Bronchial epithelial cell (primary cell): ENCODE data around the gene CWC27. TPM values are rescaled to one million over a fixed set of nuclear protein-coding genes. Genes with fewer than 3 reads are reported as not detected.

Experiments used
- DNase-seq: peaks from one replicate; pipeline ENCODE4 v3.0.0-alpha.2; 2010; ENCODE audit warnings: low read depth
- FAIRE-seq: peaks from 2 replicates; lab custom pipeline; 2011; peaks lifted over from hg19 to GRCh38; lab: Jason Lieb, UNC
- H3K27me3 ChIP-seq: 2 replicates; pipeline ENCODE4 v1.5.1; 2011; ENCODE audit warnings: low read length; ENCODE audit not compliant: control insufficient read depth, insufficient read depth
- H3K36me3 ChIP-seq: 2 replicates; pipeline ENCODE4 v1.5.1; 2011; ENCODE audit warnings: low read length; ENCODE audit not compliant: control insufficient read depth, insufficient read depth
- H3K4me3 ChIP-seq: 2 replicates; pipeline ENCODE4 v1.5.1; 2011; ENCODE audit warnings: mild to moderate bottlenecking, low read depth, low read length, control low read depth
- total RNA-seq: library from RNA; depleted of rRNA; stranded (reverse); fragments of >200 nt; gene quantifications from 2 replicates; pipeline ENCODE4 v1.2.1, GENCODE V29; 2014
- TF ChIP-seq, protein P1 (sequence below): IDR thresholded peaks from 2 replicates; pipeline ENCODE4 v1.5.1; 2011; ENCODE audit warnings: mild to moderate bottlenecking, moderate library complexity, low read length, control low read depth, inconsistent platforms; ENCODE audit not compliant: insufficient read depth, severe bottlenecking

CWC27 gene
- total RNA-seq, 1 donor from 2014 or later: 24.7 TPM

DNA sequence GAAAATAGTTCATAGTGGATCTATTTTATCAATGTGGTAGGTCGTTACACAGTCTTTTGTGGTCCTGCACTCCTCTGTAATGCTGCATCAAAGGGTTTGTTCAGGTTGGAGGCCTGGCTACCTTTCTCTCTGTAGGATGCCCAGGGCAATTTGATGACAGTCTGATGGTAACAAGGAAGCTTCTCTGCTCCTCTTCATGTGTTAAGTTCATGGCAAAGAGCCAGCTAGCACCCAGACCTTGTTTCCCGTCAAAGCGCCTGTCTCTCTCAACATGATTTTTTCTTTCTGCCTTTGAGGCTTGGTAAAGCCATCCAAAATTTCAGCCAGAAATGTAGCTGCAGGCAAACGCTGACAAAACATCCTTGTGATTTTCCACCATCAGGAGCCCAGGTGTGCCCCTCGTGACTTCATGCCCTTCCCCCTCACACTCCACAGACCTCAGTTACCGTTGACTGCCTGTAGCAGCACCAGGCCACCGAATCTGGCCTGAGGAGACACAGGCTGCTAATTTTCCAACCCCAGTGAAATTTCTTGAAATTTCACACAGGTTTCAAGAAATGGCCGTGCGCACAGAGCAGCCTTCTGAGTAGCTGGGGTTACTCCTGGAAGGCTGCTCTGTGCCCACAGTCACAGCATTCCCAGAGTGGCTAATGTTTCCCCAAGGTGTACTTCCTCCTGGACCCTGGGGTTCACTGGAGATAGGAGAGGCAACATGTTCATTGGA, 292.7 kb downstream of the CWC27 start:
- Histone ChIP-seq H3K4me3 (no peak overlapping the region), H3K36me3 (no peaks in the 10 kb centered on the region), H3K27me3 (no peaks in the 10 kb centered on the region)
- TF ChIP-seq, protein P1, sequence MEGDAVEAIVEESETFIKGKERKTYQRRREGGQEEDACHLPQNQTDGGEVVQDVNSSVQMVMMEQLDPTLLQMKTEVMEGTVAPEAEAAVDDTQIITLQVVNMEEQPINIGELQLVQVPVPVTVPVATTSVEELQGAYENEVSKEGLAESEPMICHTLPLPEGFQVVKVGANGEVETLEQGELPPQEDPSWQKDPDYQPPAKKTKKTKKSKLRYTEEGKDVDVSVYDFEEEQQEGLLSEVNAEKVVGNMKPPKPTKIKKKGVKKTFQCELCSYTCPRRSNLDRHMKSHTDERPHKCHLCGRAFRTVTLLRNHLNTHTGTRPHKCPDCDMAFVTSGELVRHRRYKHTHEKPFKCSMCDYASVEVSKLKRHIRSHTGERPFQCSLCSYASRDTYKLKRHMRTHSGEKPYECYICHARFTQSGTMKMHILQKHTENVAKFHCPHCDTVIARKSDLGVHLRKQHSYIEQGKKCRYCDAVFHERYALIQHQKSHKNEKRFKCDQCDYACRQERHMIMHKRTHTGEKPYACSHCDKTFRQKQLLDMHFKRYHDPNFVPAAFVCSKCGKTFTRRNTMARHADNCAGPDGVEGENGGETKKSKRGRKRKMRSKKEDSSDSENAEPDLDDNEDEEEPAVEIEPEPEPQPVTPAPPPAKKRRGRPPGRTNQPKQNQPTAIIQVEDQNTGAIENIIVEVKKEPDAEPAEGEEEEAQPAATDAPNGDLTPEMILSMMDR: no peak
- no peak for DNase-seq
- no peak for FAIRE-seq

DNA sequence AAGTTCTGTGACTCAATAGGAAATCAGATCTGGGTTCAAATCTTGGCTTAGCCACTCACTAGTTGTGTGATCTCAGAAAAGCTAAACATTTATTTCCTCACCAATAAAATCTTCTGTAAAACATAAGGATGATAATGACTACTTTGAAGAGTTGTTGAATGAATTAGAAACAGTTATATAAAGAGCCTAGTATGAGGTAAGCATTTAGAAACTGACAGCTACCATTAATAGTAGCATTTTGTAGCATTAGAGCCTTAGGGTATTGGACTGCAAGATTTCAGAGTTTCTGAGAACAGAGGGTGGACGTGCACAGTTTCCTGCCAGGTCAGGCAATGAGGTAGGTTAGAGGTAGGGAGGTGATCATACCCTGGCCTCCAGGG, 293.2 kb downstream of the CWC27 start:
- no peak overlapping the region for H3K4me3 ChIP-seq
- H3K36me3 ChIP-seq: no peaks in the 10 kb centered on the region
- H3K27me3 ChIP-seq: no peaks in the 10 kb centered on the region
- DNase-seq: no peak
- TF ChIP-seq, protein P1: no peak
- FAIRE-seq: no peak

DNA sequence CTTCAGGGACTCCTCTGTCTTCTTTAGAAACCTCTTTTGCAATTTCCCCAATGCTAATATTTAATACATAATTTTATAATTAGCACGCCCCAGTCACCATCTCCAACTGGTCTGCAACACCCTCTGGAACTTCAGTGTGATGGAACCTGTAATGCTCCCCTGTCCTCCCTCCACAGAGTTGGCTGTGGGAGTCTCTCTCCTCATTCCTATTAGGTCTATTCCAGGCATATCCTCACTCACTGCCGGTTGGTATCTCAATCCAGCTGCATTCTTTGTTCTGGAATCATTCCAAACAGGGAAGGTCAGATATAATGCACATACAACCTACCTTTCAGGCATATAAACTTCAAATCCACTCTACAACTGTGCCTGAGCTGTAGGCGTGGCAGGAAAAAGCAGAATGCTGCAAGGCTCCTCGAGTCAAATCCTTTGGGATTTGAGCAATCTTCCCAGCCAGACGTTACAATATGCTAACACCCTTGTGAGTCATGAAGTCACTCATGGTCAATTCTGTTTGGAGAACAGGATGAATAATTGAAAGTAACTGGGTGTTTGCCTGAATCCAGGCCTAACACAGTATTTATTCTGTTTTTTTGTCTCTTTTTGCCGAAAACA, 293.8 kb downstream of the CWC27 start:
- DNase-seq: peak; percentile 96
- peak; percentile 85 for FAIRE-seq
- Histone ChIP-seq H3K4me3 (no peak overlapping the region), H3K36me3 (no peaks in the 10 kb centered on the region), H3K27me3 (no peaks in the 10 kb centered on the region)
- TF ChIP-seq, protein P1: no peak

DNA sequence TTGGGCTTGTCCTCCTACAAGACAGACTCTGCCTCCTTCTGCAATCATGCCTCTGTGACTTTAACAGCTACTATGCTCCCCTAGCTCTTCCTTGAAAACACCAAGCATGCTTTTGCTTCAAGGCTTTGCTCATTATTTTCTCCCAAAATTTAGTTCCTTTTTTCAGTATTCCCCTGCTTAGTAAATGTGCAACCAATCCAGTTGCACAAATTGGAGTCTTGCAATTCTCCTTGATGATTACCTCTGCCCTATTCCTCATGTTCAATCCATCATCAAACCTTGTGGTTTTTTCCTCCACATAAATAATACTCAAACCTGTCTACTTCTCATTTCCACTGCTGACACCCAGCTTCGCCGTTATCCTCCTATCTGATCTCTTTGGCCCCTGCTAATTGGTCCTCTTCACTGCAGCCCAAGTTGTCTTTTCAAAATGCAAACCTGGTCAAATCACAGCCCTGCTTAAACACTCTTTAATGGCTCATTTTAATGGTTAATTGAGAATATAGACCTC, 296.3 kb downstream of the CWC27 start:
- Histone ChIP-seq H3K36me3 (no peaks in the 10 kb centered on the region), H3K4me3 (no peak overlapping the region), H3K27me3 (no peaks in the 10 kb centered on the region)
- FAIRE-seq (no peak), DNase-seq (no peak)
- TF ChIP-seq, protein P1: no peak

DNA sequence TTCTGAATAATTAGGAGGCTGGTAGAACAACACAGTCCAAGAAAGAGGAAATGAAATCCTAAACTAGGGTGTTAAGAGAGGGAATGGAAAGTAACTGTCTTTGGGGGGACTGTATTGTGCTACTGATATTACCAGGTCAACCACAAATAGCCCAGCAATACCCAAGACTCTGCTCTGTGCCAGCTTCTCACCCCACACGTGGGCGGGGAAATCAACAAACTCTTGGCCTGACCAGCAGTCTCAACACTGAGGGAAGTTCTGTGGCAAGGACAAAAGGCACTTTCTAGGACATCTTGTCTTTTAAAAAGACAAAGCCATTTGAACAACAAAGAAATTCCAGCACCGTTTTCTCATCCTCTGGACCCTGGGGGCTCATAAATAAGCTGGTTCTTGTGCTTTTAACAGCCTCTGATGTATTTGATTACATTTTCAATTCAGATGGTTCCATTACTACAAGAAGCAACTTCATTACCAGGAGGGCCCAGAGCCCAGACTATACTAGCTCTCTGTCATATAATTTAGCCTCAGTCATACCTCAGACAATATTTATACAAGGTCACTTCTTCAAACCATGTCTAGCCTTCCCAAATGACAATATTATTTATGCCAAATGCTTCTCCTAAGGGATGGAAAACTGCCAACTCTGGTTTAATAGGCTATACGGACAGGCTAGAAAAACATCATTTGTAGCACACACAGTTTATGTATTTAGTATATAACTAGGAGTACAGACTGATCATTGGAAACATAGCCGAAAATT, 297.8 kb downstream of the CWC27 start:
- H3K27me3 ChIP-seq: no peaks in the 10 kb centered on the region
- FAIRE-seq (no peak), DNase-seq (no peak)
- no peak overlapping the region for H3K4me3 ChIP-seq
- TF ChIP-seq, protein P1: no peak
- H3K36me3 ChIP-seq: no peaks in the 10 kb centered on the region
